ENCODE data around the gene ST13.

- TF ChIP-seq CTCF (IDR thresholded peaks at IDR 0.05), result no peak
- TF ChIP-seq POLR2AphosphoS5 (IDR thresholded peaks at IDR 0.05; ENCODE audit: low read depth, low read length), result no peak
- no peak for TF ChIP-seq TCF7L2 (IDR thresholded peaks at IDR 0.05; ENCODE audit: low read depth, low read length)
These were observed 57.4 kb downstream of the ST13 start for GRCh38 chr22:40799008-40799407.

All from Panc1 (cell line).